HCT116 (cell line): ENCODE results near the gene PLEKHA6. TPM values are rescaled to one million over a fixed set of nuclear protein-coding genes. Genes with fewer than 3 reads are reported as not detected.

Experiments used
- ATAC-seq: fragments of 200-7000 bp; cut with Tn5 transposase; 2 replicates; pipeline ENCODE4 v1.9.1; 2020; ENCODE audit warnings: mild to moderate bottlenecking, moderate library complexity
- BruUV-seq: library from RNA; stranded (reverse); fragments of 400-500 nt; replicated peaks from 2 replicates; lab custom pipeline; 2021; lab: Mats Ljungman, UMichigan
- CTCF ChIA-PET: fragments of 300-600 bp; sonication (Branson Sonifier 250); formaldehyde crosslinking; loops from one replicate; lab custom pipeline; 2021; ENCODE audit warnings: antibody characterized with exemption; lab: Charles Lee
- POLR2A ChIA-PET: fragments of 300-600, 350-600 bp; sonication (Branson Sonifier 250); formaldehyde crosslinking; loops from one replicate; lab custom pipeline; 2021; ENCODE audit warnings: antibody characterized with exemption; lab: Charles Lee
- RAD21 ChIA-PET, 2 experiments: fragments of 300-600 bp; sonication (Branson Sonifier 250); formaldehyde crosslinking; loops; one replicate each; lab custom pipeline; 2023; ENCODE audit warnings: low total read pairs in 2 of 2; ENCODE audit not compliant: uncharacterized antibody in 2 of 2, unreplicated experiment in 2 of 2, low non-redundant PET in 1 of 2; lab: Charles Lee
- DNase-seq: peaks from one replicate; pipeline ENCODE4 v3.0.0-alpha.2; 2010; ENCODE audit warnings: low read depth, low spot score
- H2AFZ ChIP-seq: fragments of 200-600 bp; shearing (Covaris generic), sonication (generic); 2 replicates; pipeline ENCODE4 v1.6.1; 2017; ENCODE audit warnings: low read depth, mixed run types, mixed read lengths, antibody characterized with exemption, low read length; ENCODE audit not compliant: poor library complexity, severe bottlenecking
- H3K27ac ChIP-seq: 2 replicates; pipeline ENCODE4 v1.5.1; 2012; ENCODE audit warnings: low read depth, low read length
- H3K27me3 ChIP-seq: fragments of 200-600 bp; sonication (generic); 2 replicates; pipeline ENCODE4 v1.6.1; 2016; ENCODE audit warnings: mixed run types, low read length, mixed read lengths; ENCODE audit not compliant: insufficient read depth
- H3K36me3 ChIP-seq, 2 experiments: fragments of 200-500 bp in 1 of 2; fragments of 200-600 bp in 1 of 2; sonication (Bioruptor generic) in 1 of 2; sonication (generic) in 1 of 2; 2 replicates each; pipeline versions ENCODE4 v1.5.1 to v1.6.1; 2014 to 2016; ENCODE audit warnings: low read length in 2 of 2, inconsistent platforms in 1 of 2, mixed read lengths in 1 of 2, mixed run types in 1 of 2; ENCODE audit not compliant: insufficient read depth in 2 of 2, control insufficient read depth in 1 of 2
- H3K4me1 ChIP-seq, 2 experiments: fragments of 200-600 bp in 1 of 2; sonication (generic) in 1 of 2; 2 replicates each; pipeline versions ENCODE4 v1.5.1 to v1.6.1; 2012 to 2017; ENCODE audit warnings: low read length in 2 of 2, inconsistent platforms in 1 of 2, mild to moderate bottlenecking in 1 of 2, mixed read lengths in 1 of 2, mixed run types in 1 of 2, moderate library complexity in 1 of 2; ENCODE audit not compliant: insufficient read depth in 2 of 2, control insufficient read depth in 1 of 2
- H3K4me2 ChIP-seq: fragments of 200-600 bp; sonication (generic); 2 replicates; pipeline ENCODE4 v1.6.1; 2017; ENCODE audit warnings: mixed run types, low read length, mixed read lengths
- H3K4me3 ChIP-seq, 2 experiments: fragments of 200-600 bp in 1 of 2; sonication (generic) in 1 of 2; replicated peaks in 1 of 2; 2 replicates each; pipeline ENCODE4 v1.5.1; 2011 to 2016; ENCODE audit warnings: low read length in 2 of 2, control low read depth in 1 of 2, low read depth in 1 of 2, mild to moderate bottlenecking in 1 of 2, mixed read lengths in 1 of 2, mixed run types in 1 of 2
- H3K79me2 ChIP-seq: fragments of 200-600 bp; sonication (generic); 2 replicates; pipeline ENCODE4 v1.6.1; 2017; ENCODE audit warnings: mild to moderate bottlenecking, mixed run types, low read length, moderate library complexity, mixed read lengths; ENCODE audit not compliant: insufficient read depth
- H3K9ac ChIP-seq: fragments of 200-600 bp; sonication (generic); 2 replicates; pipeline ENCODE4 v1.6.1; 2016; ENCODE audit warnings: low read length, mixed read lengths
- H3K9me2 ChIP-seq: fragments of 200-600 bp; sonication (generic), shearing (Covaris generic); 2 replicates; pipeline ENCODE4 v1.6.1; 2017; ENCODE audit warnings: mixed run types, mild to moderate bottlenecking, moderate library complexity; ENCODE audit not compliant: insufficient read depth
- H3K9me3 ChIP-seq, 2 experiments: fragments of 200-500 bp in 1 of 2; fragments of 200-600 bp in 1 of 2; sonication (Bioruptor generic) in 1 of 2; sonication (generic) in 1 of 2; 2 replicates each; pipeline ENCODE4 v1.6.1; 2014 to 2017; ENCODE audit warnings: low read length in 2 of 2, mixed read lengths in 2 of 2, inconsistent platforms in 1 of 2, low read depth in 1 of 2, mild to moderate bottlenecking in 1 of 2, mixed run types in 1 of 2, moderate library complexity in 1 of 2; ENCODE audit not compliant: control insufficient read depth in 1 of 2, insufficient read depth in 1 of 2
- H4K20me1 ChIP-seq: fragments of 200-600 bp; sonication (generic), shearing (Covaris generic); 2 replicates; pipeline ENCODE4 v1.6.1; 2017; ENCODE audit warnings: mixed run types, mild to moderate bottlenecking, moderate library complexity; ENCODE audit not compliant: insufficient read depth
- CBX3 ChIP-seq: IDR thresholded peaks from 2 replicates; pipeline ENCODE4 v1.6.1; 2012; ENCODE audit warnings: low read depth
- FOSL1 ChIP-seq: IDR thresholded peaks from 2 replicates; pipeline ENCODE4 v1.6.1; 2012; ENCODE audit warnings: low read depth
- intact Hi-C: fragments of 100-400 bp; cut with micrococcal nuclease; formaldehyde crosslinking; loops from 2 replicates; pipeline ENCODE4 v1.10.0; 2022
- total RNA-seq: library from RNA; stranded (reverse); gene quantifications from one replicate; pipeline ENCODE4 v1.2.1, GENCODE V29; 2021; ENCODE audit not compliant: unreplicated experiment

The PLEKHA6 gene
- total RNA-seq, 1 experiment from 2014 or later: 13.1 TPM

GRCh38 chr1:204169858-204170257 lies 189.9 kb downstream of the PLEKHA6 start:
- no peaks in the 10 kb centered on the region for H3K79me2 ChIP-seq
- H3K27ac ChIP-seq: no peak overlapping the region
- peaks cover 4 to 13% of the 10 kb centered on the region in 2 experiments; a peak in 1 of 4 replicates for H3K9me3 ChIP-seq
- ChIA-PET RAD21 (no interaction called here), CTCF (no interaction called here), POLR2A (no interaction called here)
- DNase-seq (no peak), ATAC-seq (no peak)
- no peak overlapping the region for H3K4me3 ChIP-seq
- TF ChIP-seq FOSL1: no peak
- TF ChIP-seq CBX3: peak; percentile 88; the same call in 1 of the 2 replicates
- H3K9ac ChIP-seq: no peak overlapping the region
- no peaks in the 10 kb centered on the region for H3K27me3 ChIP-seq
- no TSS peak for BruUV-seq
- no peak overlapping the region for H3K4me2 ChIP-seq
- peaks cover 6 to 40% of the 10 kb centered on the region in 2 experiments; a peak in 3 of 4 replicates for H3K4me1 ChIP-seq
- no peak overlapping the region for H2AFZ ChIP-seq
- no peaks in the 10 kb centered on the region for H3K36me3 ChIP-seq
- H4K20me1 ChIP-seq: no peaks in the 10 kb centered on the region
- intact Hi-C loops: no loop called here
- no peaks in the 10 kb centered on the region for H3K9me2 ChIP-seq

Other genes starting within 250 kb of the PLEKHA6 start
- gene ETNK2, start 207.9 kb downstream of the PLEKHA6 start, total RNA-seq: 16.1 TPM
- 0.47 TPM for gene REN, start 193.6 kb downstream of the PLEKHA6 start, total RNA-seq
- 1.3 TPM for gene KISS1, start 163.4 kb downstream of the PLEKHA6 start, total RNA-seq
- 8.0 TPM for gene GOLT1A, start 145.9 kb downstream of the PLEKHA6 start, total RNA-seq
- gene PPP1R15B, start 51.9 kb upstream of the PLEKHA6 start, total RNA-seq: 69.3 TPM
- 17.4 TPM for gene PIK3C2B, start 134.9 kb upstream of the PLEKHA6 start, total RNA-seq
- gene MDM4, start 156.5 kb upstream of the PLEKHA6 start, total RNA-seq: 79.5 TPM